Measurements from ENCODE around the gene ADAMTS17. TPM values are rescaled to one million over a fixed set of nuclear protein-coding genes. Genes with fewer than 3 reads are reported as not detected.

Gene ADAMTS17
- total RNA-seq, 1 donor from 2014 or later = 0.06 TPM

- no peak for DNase-seq (ENCODE audit: low read depth)
- no peak overlapping the region for H3K4me3 ChIP-seq (ENCODE audit: low read depth, low read length)
- TF ChIP-seq, protein P1, sequence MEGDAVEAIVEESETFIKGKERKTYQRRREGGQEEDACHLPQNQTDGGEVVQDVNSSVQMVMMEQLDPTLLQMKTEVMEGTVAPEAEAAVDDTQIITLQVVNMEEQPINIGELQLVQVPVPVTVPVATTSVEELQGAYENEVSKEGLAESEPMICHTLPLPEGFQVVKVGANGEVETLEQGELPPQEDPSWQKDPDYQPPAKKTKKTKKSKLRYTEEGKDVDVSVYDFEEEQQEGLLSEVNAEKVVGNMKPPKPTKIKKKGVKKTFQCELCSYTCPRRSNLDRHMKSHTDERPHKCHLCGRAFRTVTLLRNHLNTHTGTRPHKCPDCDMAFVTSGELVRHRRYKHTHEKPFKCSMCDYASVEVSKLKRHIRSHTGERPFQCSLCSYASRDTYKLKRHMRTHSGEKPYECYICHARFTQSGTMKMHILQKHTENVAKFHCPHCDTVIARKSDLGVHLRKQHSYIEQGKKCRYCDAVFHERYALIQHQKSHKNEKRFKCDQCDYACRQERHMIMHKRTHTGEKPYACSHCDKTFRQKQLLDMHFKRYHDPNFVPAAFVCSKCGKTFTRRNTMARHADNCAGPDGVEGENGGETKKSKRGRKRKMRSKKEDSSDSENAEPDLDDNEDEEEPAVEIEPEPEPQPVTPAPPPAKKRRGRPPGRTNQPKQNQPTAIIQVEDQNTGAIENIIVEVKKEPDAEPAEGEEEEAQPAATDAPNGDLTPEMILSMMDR (conservative IDR thresholded peaks at IDR 0.05; ENCODE audit: low read depth, low read length) = no peak
Measured at GRCh38 chr15:99944131-99944530, 397.6 kb downstream of the ADAMTS17 start.

GRCh38 chr15:99943466-99943865 is 398.3 kb downstream of the ADAMTS17 start:
- DNase-seq (ENCODE audit: low read depth) = no peak
- H3K4me3 ChIP-seq (ENCODE audit: low read depth, low read length) = no peak overlapping the region
- TF ChIP-seq, protein P1 (conservative IDR thresholded peaks at IDR 0.05; ENCODE audit: low read depth, low read length) = no peak

DNA sequence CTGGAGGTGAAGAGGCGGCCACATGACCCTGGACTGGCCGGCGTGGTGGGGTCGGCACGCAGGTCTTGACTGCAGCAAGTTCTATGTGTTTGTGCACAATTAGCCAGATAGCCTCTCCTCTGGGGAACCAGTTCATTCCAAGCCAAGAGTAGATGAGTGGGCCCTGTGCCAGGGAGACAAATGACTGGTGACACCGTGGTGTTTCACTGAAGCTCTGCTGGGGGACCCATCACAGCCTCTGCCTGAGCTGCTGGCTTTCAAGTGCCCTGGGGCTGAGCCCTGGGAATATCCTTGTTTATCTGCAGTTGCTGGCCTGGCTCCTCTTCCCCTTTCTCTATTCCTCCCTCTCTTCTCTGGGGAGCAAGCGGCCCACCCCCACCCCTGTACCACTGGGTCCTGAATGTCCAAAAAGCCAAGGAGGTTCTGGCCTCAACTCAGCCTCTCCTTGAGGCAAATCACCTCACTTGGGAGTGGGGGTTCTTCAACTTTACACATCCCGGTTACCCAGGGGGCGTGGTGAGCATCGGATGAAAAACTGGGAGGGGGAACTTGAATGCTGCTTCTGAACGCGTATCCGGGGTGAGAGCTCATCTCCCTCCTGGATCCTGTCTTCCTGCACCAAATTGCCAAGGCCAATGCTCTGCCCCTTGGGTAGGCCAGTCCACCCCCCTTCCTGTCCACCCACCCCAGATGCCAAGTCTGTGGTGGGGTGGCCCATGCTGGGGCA is 408.9 kb downstream of the ADAMTS17 start:
- TF ChIP-seq, protein P1 (conservative IDR thresholded peaks at IDR 0.05; ENCODE audit: low read depth, low read length) = no peak
- no peak for DNase-seq (ENCODE audit: low read depth)
- no peak overlapping the region for H3K4me3 ChIP-seq (ENCODE audit: low read depth, low read length)

DNA sequence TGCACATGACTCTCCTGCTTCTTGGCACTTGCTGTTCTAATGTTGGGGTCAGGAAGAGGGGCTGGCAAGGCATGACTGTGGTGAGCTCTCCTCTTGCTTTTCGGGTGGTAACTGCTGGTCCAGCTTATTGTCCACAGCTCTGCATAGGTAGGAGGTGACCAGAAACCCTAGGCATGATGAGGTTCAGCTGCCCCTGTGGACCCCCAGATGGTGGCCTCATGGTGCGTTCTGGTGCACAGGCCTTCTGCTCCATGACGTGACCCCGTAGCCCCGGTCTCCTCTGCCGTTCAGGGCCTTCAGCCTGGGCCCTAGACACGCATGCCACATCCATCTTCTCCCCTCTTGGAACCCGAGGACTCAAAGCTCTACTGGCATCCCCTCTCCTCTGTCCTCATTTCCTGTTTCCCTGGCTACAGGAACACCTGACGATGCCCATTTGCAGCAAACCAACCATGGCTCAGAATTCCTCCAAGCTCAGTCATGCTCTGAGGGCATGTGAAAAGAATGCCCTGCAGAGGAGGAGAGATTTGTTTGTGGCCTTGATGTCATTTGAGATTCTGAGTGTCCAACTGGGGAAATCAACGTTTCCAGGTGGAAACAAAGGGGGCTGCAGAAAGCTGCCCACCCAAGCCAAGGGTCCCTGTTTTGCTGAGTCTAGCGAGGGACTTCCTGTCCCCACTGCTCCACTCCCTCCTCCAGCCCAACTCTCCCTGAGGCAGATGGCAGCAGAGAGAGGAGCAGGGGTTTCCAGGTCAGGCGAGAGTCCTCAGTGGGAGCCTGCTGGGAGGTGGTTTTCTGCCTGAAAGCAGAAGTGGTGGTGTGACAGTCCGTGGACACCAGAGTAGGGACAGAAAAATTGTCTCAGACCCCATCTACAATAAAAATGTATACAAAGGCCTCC is 409.8 kb downstream of the ADAMTS17 start:
- peak; percentile 18 for DNase-seq (ENCODE audit: low read depth)
- TF ChIP-seq, protein P1 (conservative IDR thresholded peaks at IDR 0.05; ENCODE audit: low read depth, low read length) = no peak
- no peak overlapping the region for H3K4me3 ChIP-seq (ENCODE audit: low read depth, low read length)

DNA sequence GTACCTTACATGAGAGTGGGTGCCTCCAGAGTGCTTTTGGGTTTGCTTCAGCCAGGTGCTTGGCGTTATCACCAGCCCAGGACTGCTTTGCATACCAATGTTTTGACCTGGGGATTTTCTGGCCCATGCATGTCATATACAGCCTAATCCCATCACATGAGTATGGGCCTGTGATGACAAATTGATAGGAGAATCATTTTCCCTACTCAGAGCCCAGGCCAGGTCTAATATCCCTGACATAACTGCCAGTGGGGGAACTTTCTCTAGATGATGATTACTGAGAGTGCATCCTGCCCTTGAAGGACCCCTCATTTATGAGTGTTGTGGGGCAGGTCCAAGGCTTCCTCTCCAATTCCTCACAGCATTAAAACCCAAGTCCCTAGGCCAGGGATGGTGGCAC is 411.1 kb downstream of the ADAMTS17 start:
- no peak overlapping the region for H3K4me3 ChIP-seq (ENCODE audit: low read depth, low read length)
- TF ChIP-seq, protein P1 (conservative IDR thresholded peaks at IDR 0.05; ENCODE audit: low read depth, low read length) = no peak
- DNase-seq (ENCODE audit: low read depth) = no peak

DNA sequence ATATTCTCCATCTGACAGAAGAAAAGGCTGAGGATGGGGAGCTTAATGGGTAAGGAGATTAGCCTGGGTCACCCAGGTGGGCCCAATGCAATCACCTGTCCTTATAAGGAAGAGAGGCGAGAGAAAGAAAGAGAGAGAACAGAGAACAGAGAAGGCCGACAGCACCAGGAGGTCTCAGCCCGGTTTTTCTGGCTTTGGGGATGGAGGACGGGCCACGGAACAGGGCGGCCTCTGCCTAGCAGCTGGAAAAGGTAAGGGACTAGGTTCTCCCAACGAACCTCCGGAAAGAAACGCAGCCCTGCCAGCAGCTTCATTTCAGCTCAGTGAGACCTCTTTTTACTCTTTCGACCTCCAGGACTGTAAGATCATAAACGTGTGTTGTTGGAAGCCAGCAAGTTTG is 412.5 kb downstream of the ADAMTS17 start:
- DNase-seq (ENCODE audit: low read depth) = no peak
- H3K4me3 ChIP-seq (ENCODE audit: low read depth, low read length) = no peak overlapping the region
- TF ChIP-seq, protein P1 (conservative IDR thresholded peaks at IDR 0.05; ENCODE audit: low read depth, low read length) = no peak
